Activated CD4-positive, alpha-beta memory T cell treated with anti-CD3 and anti-CD28 coated beads, Interleukin-2, amount 10 ng/mL, durations not matched to agents 7 days and 5 days (primary cell): ENCODE data around the gene TRAPPC4. TPM values are rescaled to one million over a fixed set of nuclear protein-coding genes. Genes with fewer than 3 reads are reported as not detected.
A peak's percentile ranks its signal among the peaks of the same experiment; 100 is the strongest.

Experiments used
- CTCF ChIA-PET: fragments of 350-600 bp; sonication (Branson Sonifier 250); formaldehyde crosslinking; loops from one replicate; lab custom pipeline; 2021; ENCODE audit warnings: antibody characterized with exemption, inconsistent platforms; lab: Charles Lee
- POLR2A ChIA-PET: fragments of 350-600 bp; sonication (Branson Sonifier 250); formaldehyde crosslinking; loops from one replicate; lab custom pipeline; 2021; ENCODE audit warnings: antibody characterized with exemption; lab: Charles Lee
- DNase-seq: peaks from one replicate; pipeline ENCODE4 v3.0.0-alpha.2; 2020
- H3K27ac Mint-ChIP-seq: one replicate; pipeline ENCODE4 v1.8.0; 2021; ENCODE audit warnings: mild to moderate bottlenecking, mixed read lengths
- H3K27me3 Mint-ChIP-seq: one replicate; pipeline ENCODE4 v1.8.0; 2021; ENCODE audit warnings: mixed read lengths
- H3K36me3 Mint-ChIP-seq: one replicate; pipeline ENCODE4 v1.8.0; 2021; ENCODE audit warnings: low read depth, mixed read lengths
- H3K4me1 Mint-ChIP-seq: one replicate; pipeline ENCODE4 v1.8.0; 2021; ENCODE audit warnings: mixed read lengths
- H3K4me3 Mint-ChIP-seq: one replicate; pipeline ENCODE4 v1.8.0; 2021; ENCODE audit warnings: mild to moderate bottlenecking, mixed read lengths
- H3K9me3 Mint-ChIP-seq: one replicate; pipeline ENCODE4 v1.8.0; 2021; ENCODE audit warnings: mixed read lengths
- total RNA-seq, 2 experiments: library from RNA; stranded (reverse); gene quantifications; one replicate each; pipeline ENCODE4 v1.2.3, GENCODE V29; 2021

TRAPPC4 gene
- total RNA-seq, 2 experiments from 2014 or later: 67.0 to 71.1 TPM

DNA sequence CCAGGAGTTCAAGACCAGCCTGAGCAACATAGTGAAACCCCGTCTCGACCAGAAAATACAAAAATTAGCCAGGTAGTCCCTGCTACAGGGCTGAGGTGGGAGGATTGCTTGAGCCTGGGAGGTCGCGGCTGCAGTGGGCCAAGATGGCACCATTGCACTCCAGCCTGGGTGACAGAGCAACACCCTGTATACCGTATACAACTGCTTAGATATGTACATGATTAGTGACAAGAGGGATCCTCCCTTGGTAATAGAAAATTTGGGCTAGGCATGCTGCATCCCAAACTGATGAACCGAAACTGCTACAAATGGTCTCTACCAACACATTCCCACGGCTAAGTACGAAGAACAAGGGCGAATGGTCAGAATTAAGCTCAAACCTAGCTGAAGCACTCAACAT, 24.4 kb downstream of the TRAPPC4 start:
- CTCF ChIA-PET: interaction anchor here (1.3 kb wide), 1 partner anchor 10 kb away, joined by 3 read pairs; no protein-coding TSS in a partner anchor
- DNase-seq: no peak
- no peak overlapping the region for H3K27ac Mint-ChIP-seq
- peaks cover 34% of the 10 kb centered on the region for H3K36me3 Mint-ChIP-seq
- peaks cover 2% of the 10 kb centered on the region for H3K27me3 Mint-ChIP-seq
- H3K9me3 Mint-ChIP-seq: no peaks in the 10 kb centered on the region
- POLR2A ChIA-PET: interaction anchor here (1.1 to 1.5 kb wide), 3 partner anchors 9 to 25 kb away, joined by 3 to 5 read pairs (median 5); partner anchors contain the start of genes HYOU1 and VPS11
- H3K4me3 Mint-ChIP-seq: no peak overlapping the region
- peaks cover 4% of the 10 kb centered on the region for H3K4me1 Mint-ChIP-seq

DNA sequence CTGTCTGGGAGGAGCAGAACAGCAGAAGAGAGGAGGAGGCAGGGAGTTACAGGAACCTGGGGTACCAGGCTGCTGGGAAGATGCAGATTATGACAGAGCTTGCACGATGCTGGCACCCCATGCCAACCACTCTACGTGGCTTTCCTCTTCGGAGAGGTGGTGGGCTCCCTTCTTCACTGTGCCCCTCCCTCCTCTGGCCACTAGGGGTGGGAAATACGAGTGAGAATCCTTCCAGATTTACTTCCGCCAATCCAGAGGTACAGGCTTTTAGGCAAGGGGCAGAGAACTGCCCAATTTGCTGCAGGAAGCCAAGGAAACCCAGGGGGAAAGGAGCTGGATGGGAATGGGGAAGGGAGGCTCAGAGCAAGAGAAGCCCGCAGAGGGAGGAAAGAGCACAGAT, 26.1 kb downstream of the TRAPPC4 start:
- Mint-ChIP-seq H3K4me3 (no peak overlapping the region), H3K27ac (no peak overlapping the region), H3K36me3 (peaks cover 51% of the 10 kb centered on the region), H3K4me1 (peaks cover 10% of the 10 kb centered on the region), H3K27me3 (no peaks in the 10 kb centered on the region), H3K9me3 (no peaks in the 10 kb centered on the region)
- ChIA-PET CTCF (no interaction called here), POLR2A (interaction anchor here (0.9 to 1.4 kb wide), 2 partner anchors 12 to 26 kb away, joined by 3 read pairs; no protein-coding TSS in a partner anchor)
- no peak for DNase-seq

DNA sequence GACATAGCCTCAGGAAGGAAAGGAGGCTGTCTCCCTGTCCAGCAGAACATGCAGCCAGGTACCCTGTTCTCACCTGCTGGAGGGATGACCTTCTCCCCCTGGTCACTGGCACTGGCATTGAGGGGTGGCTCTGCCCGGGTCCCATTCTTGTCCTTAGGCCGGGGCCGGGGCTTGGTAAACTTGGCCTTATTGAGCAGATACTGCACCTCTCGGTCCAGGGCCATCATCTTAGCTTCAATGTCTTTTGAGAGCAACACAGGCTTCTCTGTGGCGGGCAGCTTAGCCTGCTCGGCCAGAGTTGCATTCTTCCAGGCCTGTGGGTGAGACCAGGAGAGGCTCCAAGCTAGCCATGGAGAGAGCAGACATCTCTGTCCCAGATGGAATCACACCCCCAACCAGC, 27.9 kb downstream of the TRAPPC4 start:
- CTCF ChIA-PET: interaction anchor here (0.6 to 0.8 kb wide), 3 partner anchors 8 to 57 kb away, joined by 3 to 4 read pairs (median 3); no protein-coding TSS in a partner anchor
- Mint-ChIP-seq H3K27me3 (no peaks in the 10 kb centered on the region), H3K4me1 (peaks cover 17% of the 10 kb centered on the region), H3K36me3 (peaks cover 63% of the 10 kb centered on the region), H3K9me3 (no peaks in the 10 kb centered on the region), H3K27ac (no peak overlapping the region), H3K4me3 (no peak overlapping the region)
- DNase-seq: no peak
- POLR2A ChIA-PET: interaction anchor here (1.0 to 2.6 kb wide), 3 partner anchors 10 to 49 kb away, joined by 4 to 16 read pairs (median 6); partner anchors contain the start of genes CENATAC, HYOU1 and SLC37A4

DNA sequence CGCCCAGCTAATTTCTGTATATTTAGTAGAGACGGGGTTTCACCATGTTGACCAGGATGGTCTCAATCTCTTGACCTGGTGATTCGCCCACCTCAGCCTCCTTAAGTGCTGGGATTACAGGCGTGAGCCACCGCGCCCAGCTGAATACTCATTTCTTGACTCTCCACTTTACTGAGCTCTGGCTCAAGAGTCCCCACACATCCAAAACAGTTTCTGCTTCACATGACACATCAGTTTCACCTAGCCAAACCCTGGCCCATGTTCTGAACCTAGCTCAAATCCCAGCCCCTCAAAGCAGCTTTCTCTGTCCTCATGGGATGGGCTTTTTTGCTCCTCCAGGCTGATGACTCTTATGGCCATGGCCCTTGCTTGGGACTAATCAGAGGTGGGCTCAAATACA, 28.6 kb downstream of the TRAPPC4 start:
- H3K27me3 Mint-ChIP-seq: no peaks in the 10 kb centered on the region
- DNase-seq: no peak
- H3K9me3 Mint-ChIP-seq: no peaks in the 10 kb centered on the region
- H3K27ac Mint-ChIP-seq: no peak overlapping the region
- CTCF ChIA-PET: interaction anchor here (0.8 to 1.4 kb wide), 2 partner anchors 9 to 357 kb away, joined by 3 to 4 read pairs; no protein-coding TSS in a partner anchor
- POLR2A ChIA-PET: interaction anchor here (2.0 to 2.6 kb wide), 3 partner anchors 9 to 27 kb away, joined by 4 to 16 read pairs (median 6); partner anchors contain the start of genes HYOU1 and SLC37A4
- peaks cover 68% of the 10 kb centered on the region for H3K36me3 Mint-ChIP-seq
- no peak overlapping the region for H3K4me3 Mint-ChIP-seq
- H3K4me1 Mint-ChIP-seq: peaks cover 18% of the 10 kb centered on the region

DNA sequence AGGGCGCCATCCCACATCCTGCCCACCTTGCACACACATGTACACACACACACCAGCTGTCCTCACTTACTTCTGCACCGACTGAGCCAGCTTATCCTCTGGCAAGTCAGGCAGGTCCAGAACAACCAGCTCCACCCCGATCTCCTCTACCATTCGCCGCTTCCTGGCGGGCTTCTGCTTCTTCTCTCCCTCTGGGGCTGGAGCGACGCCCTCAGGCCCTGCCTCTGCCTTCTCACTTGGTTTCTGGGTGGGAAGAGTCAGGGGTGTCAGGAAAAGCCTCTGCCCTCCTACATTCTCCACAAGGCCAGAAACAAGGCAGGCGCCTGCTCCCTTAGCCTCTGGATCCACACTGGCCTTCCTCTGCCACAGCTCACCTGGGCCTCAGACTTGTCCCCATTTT, 30.1 kb downstream of the TRAPPC4 start:
- H3K27ac Mint-ChIP-seq: no peak overlapping the region
- no peak overlapping the region for H3K4me3 Mint-ChIP-seq
- ChIA-PET POLR2A (interaction anchor here (1.4 to 2.6 kb wide), 3 partner anchors 8 to 29 kb away, joined by 4 to 16 read pairs (median 7); partner anchors contain the start of genes HYOU1 and VPS11), CTCF (interaction anchor here (1.1 to 1.4 kb wide), 2 partner anchors 17 to 359 kb away, joined by 3 to 4 read pairs; no protein-coding TSS in a partner anchor)
- peaks cover 29% of the 10 kb centered on the region for H3K4me1 Mint-ChIP-seq
- H3K9me3 Mint-ChIP-seq: no peaks in the 10 kb centered on the region
- peaks cover 80% of the 10 kb centered on the region for H3K36me3 Mint-ChIP-seq
- no peaks in the 10 kb centered on the region for H3K27me3 Mint-ChIP-seq
- no peak for DNase-seq

DNA sequence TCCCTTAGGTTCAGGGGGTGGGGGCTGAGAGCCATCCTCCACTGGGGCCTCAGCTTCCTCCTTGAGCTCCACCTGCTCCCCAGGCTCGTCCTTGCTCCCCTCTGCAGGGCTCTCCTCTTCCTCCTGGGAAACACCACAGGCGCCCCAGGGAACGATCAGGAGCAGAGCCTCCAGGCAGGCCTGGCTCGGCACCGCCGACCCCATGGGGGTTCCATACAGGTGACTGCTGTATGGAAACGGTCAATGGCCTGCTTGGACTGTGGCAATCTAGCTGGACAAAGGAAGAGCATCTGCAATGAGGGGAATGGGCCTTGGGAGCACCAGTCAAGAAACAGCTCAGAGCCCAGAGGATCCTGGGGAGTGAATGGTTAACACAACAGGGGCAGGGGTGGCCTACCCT, 30.5 kb downstream of the TRAPPC4 start:
- DNase-seq: no peak
- no peaks in the 10 kb centered on the region for H3K27me3 Mint-ChIP-seq
- POLR2A ChIA-PET: interaction anchor here (1.4 to 2.0 kb wide), 2 partner anchors 19 to 29 kb away, joined by 4 to 7 read pairs; partner anchors contain the start of gene VPS11
- H3K4me1 Mint-ChIP-seq: peaks cover 33% of the 10 kb centered on the region
- no peak overlapping the region for H3K4me3 Mint-ChIP-seq
- no peak overlapping the region for H3K27ac Mint-ChIP-seq
- CTCF ChIA-PET: no interaction called here
- H3K36me3 Mint-ChIP-seq: peaks cover 83% of the 10 kb centered on the region
- H3K9me3 Mint-ChIP-seq: no peaks in the 10 kb centered on the region

DNA sequence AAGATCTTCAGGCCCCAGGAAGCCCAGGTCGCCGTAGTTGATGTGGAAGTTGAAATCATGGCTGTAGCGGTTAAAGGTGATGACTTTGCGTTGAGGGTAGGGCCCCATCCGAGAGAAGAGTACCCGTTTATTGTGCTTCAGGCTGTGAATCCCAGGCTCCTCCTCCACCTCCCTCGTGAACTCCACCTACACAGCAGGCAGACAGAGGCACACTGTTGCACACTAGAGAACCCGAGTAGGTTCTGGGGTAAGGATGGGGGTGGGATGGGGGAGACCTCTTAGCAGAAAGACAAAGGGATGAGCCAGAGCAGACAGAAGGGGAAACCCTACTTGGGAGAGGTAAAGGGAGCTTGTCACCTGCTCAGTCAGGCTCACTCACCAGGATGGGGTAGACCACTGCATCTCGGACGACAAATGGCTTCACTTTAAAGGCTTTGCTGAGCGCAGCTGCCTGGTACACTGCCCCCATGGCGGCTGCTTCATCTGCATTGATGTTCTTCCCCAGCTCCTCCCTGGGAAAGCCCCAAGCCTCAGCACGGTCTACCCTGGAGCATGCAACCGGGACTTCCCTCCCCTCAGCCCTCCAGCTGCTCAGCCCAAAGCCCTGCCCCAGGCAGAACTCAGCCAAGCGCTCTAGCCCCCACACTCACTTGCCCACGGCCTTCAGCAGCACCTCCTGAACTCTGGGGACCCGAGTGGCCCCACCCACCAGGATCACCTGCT, 33.0 kb downstream of the TRAPPC4 start:
- H3K27ac Mint-ChIP-seq: peak overlapping the region; percentile 47
- peaks cover 56% of the 10 kb centered on the region for H3K4me1 Mint-ChIP-seq
- no peak for DNase-seq
- no peaks in the 10 kb centered on the region for H3K9me3 Mint-ChIP-seq
- peaks cover 82% of the 10 kb centered on the region for H3K36me3 Mint-ChIP-seq
- no peak overlapping the region for H3K4me3 Mint-ChIP-seq
- POLR2A ChIA-PET: interaction anchor here (1.1 to 2.1 kb wide), 6 partner anchors 8 to 43 kb away, joined by 3 to 6 read pairs (median 4); partner anchors contain the start of genes TRAPPC4 and VPS11
- CTCF ChIA-PET: no interaction called here
- no peaks in the 10 kb centered on the region for H3K27me3 Mint-ChIP-seq

DNA sequence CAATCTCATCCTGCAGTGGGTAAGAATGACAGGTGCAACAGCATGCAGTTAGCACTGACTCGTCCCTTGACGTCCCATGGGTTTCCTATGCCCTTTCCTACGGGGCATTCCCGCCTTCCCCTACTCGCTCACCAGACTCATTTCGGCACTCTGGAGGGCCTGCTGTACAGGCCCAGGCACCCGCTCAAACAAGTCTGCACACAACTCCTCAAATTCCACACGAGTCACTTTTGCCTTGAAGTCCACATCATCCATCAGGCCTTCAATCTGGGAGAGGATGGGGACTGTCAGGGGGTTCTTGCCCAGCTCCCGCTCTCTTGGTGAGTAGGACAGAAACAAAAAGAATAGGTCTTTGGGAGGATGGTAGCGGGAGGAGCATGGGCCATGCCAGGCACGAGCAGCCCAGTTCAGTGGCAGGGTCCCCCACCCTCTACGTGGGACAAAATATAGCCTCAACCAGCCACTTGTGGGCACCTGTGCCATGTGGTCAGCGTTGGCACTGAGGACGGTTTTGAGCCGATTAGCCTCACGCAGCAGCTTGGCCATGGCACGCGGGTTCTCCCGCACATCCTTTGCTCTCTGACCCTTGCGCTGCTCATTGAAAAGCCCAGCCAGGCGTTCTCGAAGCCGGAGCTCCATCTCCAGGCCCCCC, 33.7 kb downstream of the TRAPPC4 start:
- DNase-seq: no peak
- Mint-ChIP-seq H3K27me3 (no peaks in the 10 kb centered on the region), H3K27ac (peak overlapping the region; percentile 47), H3K36me3 (peaks cover 78% of the 10 kb centered on the region), H3K4me3 (no peak overlapping the region), H3K4me1 (peaks cover 56% of the 10 kb centered on the region), H3K9me3 (no peaks in the 10 kb centered on the region)
- ChIA-PET CTCF (no interaction called here), POLR2A (interaction anchor here (1.1 to 2.1 kb wide), 3 partner anchors 8 to 42 kb away, joined by 3 to 5 read pairs (median 4); no protein-coding TSS in a partner anchor)

DNA sequence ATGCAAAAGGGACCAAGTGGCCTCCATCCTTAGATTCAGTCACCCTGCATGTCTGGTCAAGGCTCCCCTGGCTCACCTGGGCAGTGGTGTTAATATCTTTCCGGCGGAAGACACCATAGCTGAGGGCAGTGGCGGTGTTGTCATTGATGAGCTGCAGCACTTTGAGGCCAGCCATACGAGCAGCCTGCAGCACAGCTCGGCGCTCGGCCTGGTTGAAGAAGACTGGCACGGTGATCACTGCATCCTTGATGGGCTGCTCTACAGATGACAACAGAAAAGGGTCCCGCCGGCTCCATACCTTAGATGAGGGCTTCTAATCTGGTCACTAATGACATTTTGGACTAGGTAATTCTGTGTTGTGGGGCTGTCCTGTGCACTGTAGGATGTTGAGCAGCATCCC, 35.9 kb downstream of the TRAPPC4 start:
- Mint-ChIP-seq H3K4me3 (no peak overlapping the region), H3K27me3 (no peaks in the 10 kb centered on the region), H3K36me3 (peaks cover 61% of the 10 kb centered on the region), H3K4me1 (peaks cover 65% of the 10 kb centered on the region), H3K27ac (no peak overlapping the region), H3K9me3 (no peaks in the 10 kb centered on the region)
- no peak for DNase-seq
- ChIA-PET CTCF (interaction anchor here (1.0 to 3.1 kb wide), 4 partner anchors 13 to 36 kb away, joined by 3 to 21 read pairs (median 6); partner anchors contain the start of genes HMBS, RPS25, SLC37A4 and TRAPPC4), POLR2A (interaction anchor here (0.6 to 5.8 kb wide), 5 partner anchors 12 to 57 kb away, joined by 3 to 82 read pairs (median 7); partner anchors contain the start of genes CENATAC and VPS11)

DNA sequence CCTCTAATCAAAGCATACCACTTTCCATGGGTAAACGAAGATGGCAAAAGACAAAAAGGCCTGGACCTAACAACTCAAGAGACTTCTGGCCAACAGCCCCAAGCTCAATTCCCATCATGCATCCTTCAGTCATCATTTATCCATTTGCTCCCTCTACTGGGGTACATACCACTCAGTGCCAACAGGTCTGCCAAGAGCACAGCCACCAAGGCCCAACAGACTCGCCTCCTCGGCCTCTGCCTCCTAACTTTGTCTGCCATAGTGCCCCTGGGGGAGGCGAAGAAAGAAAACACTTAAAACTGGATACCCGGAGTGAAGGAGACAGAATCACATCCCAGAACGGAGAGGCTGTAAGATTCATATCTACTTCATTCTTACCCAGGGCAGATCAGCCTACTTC, 37.3 kb downstream of the TRAPPC4 start:
- CTCF ChIA-PET: interaction anchor here (0.6 to 3.1 kb wide), 21 partner anchors 9 to 265 kb away, joined by 3 to 21 read pairs (median 4); partner anchors contain the start of genes C2CD2L, DPAGT1, HMBS and RPS25
- POLR2A ChIA-PET: interaction anchor here (0.8 to 5.8 kb wide), 29 partner anchors 9 to 268 kb away, joined by 3 to 82 read pairs (median 6); partner anchors contain the start of genes C2CD2L, CENATAC, DDX6 and DPAGT1
- no peaks in the 10 kb centered on the region for H3K9me3 Mint-ChIP-seq
- H3K27ac Mint-ChIP-seq: peak overlapping the region; percentile 79
- peaks cover 60% of the 10 kb centered on the region for H3K4me1 Mint-ChIP-seq
- H3K4me3 Mint-ChIP-seq: peak overlapping the region; percentile 95
- peaks cover 52% of the 10 kb centered on the region for H3K36me3 Mint-ChIP-seq
- DNase-seq: no peak
- H3K27me3 Mint-ChIP-seq: no peaks in the 10 kb centered on the region

DNA sequence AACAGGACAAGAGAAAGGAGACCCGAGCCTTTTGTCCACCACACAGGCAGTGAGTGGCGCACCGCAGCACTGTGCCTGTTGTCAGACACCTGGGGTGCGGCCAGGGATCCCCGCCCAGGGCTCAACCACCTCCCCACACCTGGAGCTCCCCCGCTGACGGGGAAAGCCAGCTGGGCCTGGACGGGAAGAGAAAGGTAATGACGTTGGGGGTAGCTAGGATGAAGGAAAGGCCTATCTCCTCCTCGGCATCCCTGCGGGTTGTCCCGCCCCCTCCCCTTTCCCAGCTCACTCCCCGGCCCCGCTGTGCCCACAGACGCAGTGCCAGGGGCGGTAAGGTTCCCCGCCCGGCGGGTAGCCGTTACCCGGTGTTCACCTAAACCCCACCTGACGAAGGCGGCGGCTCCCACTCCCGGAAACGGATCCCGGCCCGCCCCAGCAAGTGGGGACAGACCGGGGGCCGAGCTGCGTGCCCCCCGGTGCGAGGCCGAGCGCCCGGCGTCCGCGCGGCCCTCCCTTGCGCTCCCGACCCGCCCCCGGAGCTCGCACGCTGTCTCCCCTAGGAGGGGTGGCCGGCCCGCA, 37.9 kb downstream of the TRAPPC4 start:
- H3K4me1 Mint-ChIP-seq: peaks cover 56% of the 10 kb centered on the region
- peaks cover 46% of the 10 kb centered on the region for H3K36me3 Mint-ChIP-seq
- no peaks in the 10 kb centered on the region for H3K9me3 Mint-ChIP-seq
- ChIA-PET CTCF (interaction anchor here (0.6 to 3.1 kb wide), 22 partner anchors 9 to 265 kb away, joined by 3 to 21 read pairs (median 4); partner anchors contain the start of genes C2CD2L, DPAGT1, HMBS and RPS25), POLR2A (interaction anchor here (0.8 to 5.8 kb wide), 31 partner anchors 9 to 268 kb away, joined by 3 to 82 read pairs (median 5); partner anchors contain the start of genes C2CD2L, CENATAC, DDX6 and DPAGT1)
- peak overlapping the region; percentile 91 for H3K27ac Mint-ChIP-seq
- peak overlapping the region; percentile 95 for H3K4me3 Mint-ChIP-seq
- DNase-seq: peak; percentile 52
- no peaks in the 10 kb centered on the region for H3K27me3 Mint-ChIP-seq
